BLaER1 (cell line): ENCODE data around the gene PCBP3.
A peak's percentile ranks its signal among the peaks of the same experiment; 100 is the strongest.

ENCODE experiments used
- H3K27ac ChIP-seq: shearing (Covaris generic); formaldehyde crosslinking; 2 replicates; pipeline ENCODE4 v1.8.1; 2022
- H3K27me3 ChIP-seq: shearing (Covaris generic); formaldehyde crosslinking; 2 replicates; pipeline ENCODE4 v1.8.1; 2022
- H3K36me3 ChIP-seq: shearing (Covaris generic); formaldehyde crosslinking; 2 replicates; pipeline ENCODE4 v1.8.1; 2022
- H3K4me1 ChIP-seq: shearing (Covaris generic); formaldehyde crosslinking; 2 replicates; pipeline ENCODE4 v1.8.1; 2022
- H3K4me2 ChIP-seq: shearing (Covaris generic); formaldehyde crosslinking; 2 replicates; pipeline ENCODE4 v1.8.1; 2022
- H3K4me3 ChIP-seq: shearing (Covaris generic); formaldehyde crosslinking; 2 replicates; pipeline ENCODE4 v1.8.1; 2022
- H3K9ac ChIP-seq: shearing (Covaris generic); formaldehyde crosslinking; 2 replicates; pipeline ENCODE4 v1.8.1; 2022
- H3K9me3 ChIP-seq: shearing (Covaris generic); formaldehyde crosslinking; 2 replicates; pipeline ENCODE4 v1.8.1; 2022
- H4K20me1 ChIP-seq: shearing (Covaris generic); formaldehyde crosslinking; 2 replicates; pipeline ENCODE4 v1.8.1; 2022
- Cebpa-rat ChIP-seq: shearing (Covaris generic); IDR thresholded peaks from 2 replicates; pipeline ENCODE4 v1.8.1; 2022

Gene PCBP3

DNA sequence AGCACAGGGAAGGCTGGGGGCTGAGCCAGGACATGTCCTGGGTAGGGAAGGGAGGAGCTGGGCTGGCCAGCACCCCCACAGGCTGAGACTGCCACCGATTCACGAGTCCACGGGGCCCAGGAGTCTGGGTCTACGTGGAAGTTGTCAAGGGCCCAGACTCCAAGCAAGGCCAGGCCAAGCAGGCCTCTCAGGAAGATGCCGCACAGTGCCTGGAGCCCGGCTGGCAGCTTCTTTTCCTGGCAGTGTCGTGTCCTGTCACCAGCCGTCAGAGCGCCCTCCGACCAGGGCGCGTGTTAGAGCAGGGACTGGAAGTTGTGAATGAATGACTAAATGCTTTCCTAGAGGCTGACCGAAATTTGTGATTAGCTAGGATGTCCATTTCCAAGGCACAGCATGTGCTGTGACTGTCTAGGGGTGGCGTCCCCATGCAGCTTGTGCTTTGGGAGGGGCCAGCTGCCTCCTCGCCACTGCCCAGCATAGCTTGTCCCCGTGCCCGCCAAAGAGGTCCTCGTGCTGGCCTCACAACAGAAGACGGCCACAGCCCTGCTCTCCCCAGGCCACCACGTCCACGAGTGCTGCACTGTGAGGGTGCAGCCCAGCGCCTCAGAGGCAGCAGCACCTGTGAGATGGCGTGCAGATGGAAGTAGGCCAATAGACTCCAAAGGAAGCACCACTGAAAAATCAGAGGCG lies 190.6 kb downstream of the PCBP3 start:
- H3K9ac ChIP-seq: 0 out of 2 replicates have a peak overlapping the region, but pooled peaks have one; percentile 3
- peaks cover 19% of the 10 kb centered on the region for H3K9me3 ChIP-seq
- H3K27ac ChIP-seq: no peak overlapping the region
- peaks cover 41% of the 10 kb centered on the region for H4K20me1 ChIP-seq
- no peak overlapping the region for H3K4me2 ChIP-seq
- no peaks in the 10 kb centered on the region for H3K27me3 ChIP-seq
- no peak for TF ChIP-seq Cebpa-rat
- peaks cover 58% of the 10 kb centered on the region for H3K4me1 ChIP-seq
- H3K36me3 ChIP-seq: peaks cover 52% of the 10 kb centered on the region
- no peak overlapping the region for H3K4me3 ChIP-seq

GRCh38 chr21:45834821-45835293 lies 191.3 kb downstream of the PCBP3 start:
- peaks cover 25% of the 10 kb centered on the region for H3K9me3 ChIP-seq
- peak overlapping the region; percentile 55 for H3K4me2 ChIP-seq
- peaks cover 41% of the 10 kb centered on the region for H4K20me1 ChIP-seq
- no peaks in the 10 kb centered on the region for H3K27me3 ChIP-seq
- H3K4me1 ChIP-seq: peaks cover 52% of the 10 kb centered on the region
- 0 out of 2 replicates have a peak overlapping the region, but pooled peaks have one; percentile 3 for H3K9ac ChIP-seq
- TF ChIP-seq Cebpa-rat: no peak
- 0 out of 2 replicates have a peak overlapping the region, but pooled peaks have one; percentile 9 for H3K27ac ChIP-seq
- H3K4me3 ChIP-seq: no peak overlapping the region
- H3K36me3 ChIP-seq: peaks cover 56% of the 10 kb centered on the region

GRCh38 chr21:45835301-45836267 lies 192.1 kb downstream of the PCBP3 start:
- peak overlapping the region; percentile 55 for H3K4me2 ChIP-seq
- peaks cover 41% of the 10 kb centered on the region for H4K20me1 ChIP-seq
- peaks cover 32% of the 10 kb centered on the region for H3K9me3 ChIP-seq
- no peaks in the 10 kb centered on the region for H3K27me3 ChIP-seq
- peaks cover 53% of the 10 kb centered on the region for H3K36me3 ChIP-seq
- peak overlapping the region; percentile 26; the same call in 1 of the 2 replicates for H3K9ac ChIP-seq
- no peak overlapping the region for H3K4me3 ChIP-seq
- peak overlapping the region; percentile 9 for H3K27ac ChIP-seq
- peaks cover 48% of the 10 kb centered on the region for H3K4me1 ChIP-seq
- TF ChIP-seq Cebpa-rat: no peak

GRCh38 chr21:45836268-45836655 lies 192.7 kb downstream of the PCBP3 start:
- no peak for TF ChIP-seq Cebpa-rat
- Histone ChIP-seq H3K4me3 (no peak overlapping the region), H3K4me2 (peak overlapping the region; percentile 55), H4K20me1 (peaks cover 41% of the 10 kb centered on the region), H3K27me3 (no peaks in the 10 kb centered on the region), H3K9me3 (peaks cover 39% of the 10 kb centered on the region), H3K9ac (peak overlapping the region; percentile 26; the same call in 1 of the 2 replicates), H3K27ac (peak overlapping the region; percentile 9), H3K36me3 (peaks cover 54% of the 10 kb centered on the region), H3K4me1 (peaks cover 48% of the 10 kb centered on the region)

GRCh38 chr21:45836694-45837670 lies 193.5 kb downstream of the PCBP3 start:
- Histone ChIP-seq H3K27ac (no peak overlapping the region), H3K36me3 (peaks cover 50% of the 10 kb centered on the region), H3K27me3 (no peaks in the 10 kb centered on the region), H3K4me3 (no peak overlapping the region), H3K9me3 (peaks cover 37% of the 10 kb centered on the region), H4K20me1 (peaks cover 41% of the 10 kb centered on the region), H3K4me1 (peaks cover 48% of the 10 kb centered on the region), H3K4me2 (peak overlapping the region; percentile 55), H3K9ac (no peak overlapping the region)
- no peak for TF ChIP-seq Cebpa-rat

- H3K9ac ChIP-seq: no peak overlapping the region
- H3K36me3 ChIP-seq: peaks cover 41% of the 10 kb centered on the region
- H3K27ac ChIP-seq: no peak overlapping the region
- no peak overlapping the region for H3K4me2 ChIP-seq
- peaks cover 48% of the 10 kb centered on the region for H3K4me1 ChIP-seq
- H4K20me1 ChIP-seq: peaks cover 42% of the 10 kb centered on the region
- TF ChIP-seq Cebpa-rat: no peak
- H3K27me3 ChIP-seq: no peaks in the 10 kb centered on the region
- H3K4me3 ChIP-seq: no peak overlapping the region
- H3K9me3 ChIP-seq: peaks cover 27% of the 10 kb centered on the region
Measured at GRCh38 chr21:45837936-45838335, 194.4 kb downstream of the PCBP3 start.

DNA sequence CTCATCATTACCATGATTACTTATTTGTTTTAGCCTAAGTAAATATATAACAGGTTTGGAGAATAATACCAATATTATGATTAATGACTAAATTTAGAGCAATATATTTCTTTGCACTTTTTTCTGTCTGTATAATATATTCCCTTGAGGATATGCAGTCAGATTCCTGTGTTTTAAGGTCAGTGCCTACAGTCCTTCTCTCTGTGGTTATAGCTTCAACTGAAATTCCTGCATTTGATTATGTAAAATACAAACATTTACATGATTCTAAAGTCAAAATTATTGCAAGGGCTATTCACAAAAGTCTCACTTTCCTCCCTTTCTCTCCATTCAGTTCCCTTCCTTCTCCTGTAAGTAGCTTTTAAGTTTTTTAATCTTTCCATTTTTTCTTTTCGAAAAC lies 195.1 kb downstream of the PCBP3 start:
- Histone ChIP-seq H3K9ac (no peak overlapping the region), H3K9me3 (peaks cover 24% of the 10 kb centered on the region), H4K20me1 (peaks cover 48% of the 10 kb centered on the region), H3K36me3 (peaks cover 35% of the 10 kb centered on the region), H3K4me3 (no peak overlapping the region), H3K4me1 (peaks cover 48% of the 10 kb centered on the region), H3K27ac (no peak overlapping the region), H3K27me3 (no peaks in the 10 kb centered on the region), H3K4me2 (no peak overlapping the region; the same call in 1 of the 2 replicates)
- no peak for TF ChIP-seq Cebpa-rat

DNA sequence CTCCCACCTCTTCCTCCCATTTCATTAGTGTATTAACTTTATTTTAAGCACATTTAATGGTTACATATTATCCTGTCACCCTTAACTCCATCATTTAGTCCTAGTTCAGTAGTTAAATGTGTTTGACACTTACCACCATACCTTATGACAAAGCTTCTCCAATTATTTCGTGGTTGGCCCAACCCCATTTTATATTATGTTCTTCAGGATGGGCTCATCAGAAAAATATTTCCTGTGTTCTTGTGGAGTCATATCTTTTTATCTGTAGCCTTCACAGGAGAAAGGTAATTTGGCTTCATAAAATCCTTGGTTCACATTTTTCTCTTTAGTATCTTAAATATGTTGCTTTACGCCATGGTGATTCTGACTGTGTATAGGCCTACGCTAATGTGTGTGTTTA lies 195.7 kb downstream of the PCBP3 start:
- Histone ChIP-seq H3K4me2 (no peak overlapping the region), H3K27me3 (no peaks in the 10 kb centered on the region), H3K4me3 (no peak overlapping the region), H3K27ac (no peak overlapping the region), H3K36me3 (peaks cover 28% of the 10 kb centered on the region), H3K9me3 (peaks cover 24% of the 10 kb centered on the region), H4K20me1 (peaks cover 53% of the 10 kb centered on the region), H3K4me1 (peaks cover 51% of the 10 kb centered on the region), H3K9ac (no peak overlapping the region)
- no peak for TF ChIP-seq Cebpa-rat

GRCh38 chr21:45841033-45841432 lies 197.5 kb downstream of the PCBP3 start:
- no peaks in the 10 kb centered on the region for H3K27me3 ChIP-seq
- no peak overlapping the region for H3K4me2 ChIP-seq
- H3K27ac ChIP-seq: no peak overlapping the region
- H3K36me3 ChIP-seq: peaks cover 19% of the 10 kb centered on the region; the same call in 1 of the 2 replicates
- H3K4me1 ChIP-seq: peaks cover 49% of the 10 kb centered on the region
- TF ChIP-seq Cebpa-rat: no peak
- peaks cover 24% of the 10 kb centered on the region for H3K9me3 ChIP-seq
- H4K20me1 ChIP-seq: peaks cover 51% of the 10 kb centered on the region; the same call in 1 of the 2 replicates
- H3K4me3 ChIP-seq: no peak overlapping the region
- H3K9ac ChIP-seq: no peak overlapping the region
